Esophagus squamous epithelium (tissue), 4 donors: ENCODE results near the gene UBAP2L.

Experiments used
- CTCF ChIP-seq, 6 experiments: fragments of 450-650 bp in 4 of 6; fragments of 200-600 bp in 2 of 6; sonication (generic) in 2 of 6; IDR thresholded peaks; one replicate each; pipeline ENCODE4 v1.5.1; 2016 to 2019; ENCODE audit warnings: antibody characterized with exemption in 6 of 6, mild to moderate bottlenecking in 4 of 6, moderate library complexity in 4 of 6
- POLR2A ChIP-seq, 4 donors: fragments of 450-650 bp; IDR thresholded peaks; one replicate each; pipeline ENCODE4 v1.6.1; 2017; ENCODE audit warnings: antibody characterized with exemption in 4 of 4, mild to moderate bottlenecking in 4 of 4, moderate library complexity in 3 of 4

- TF ChIP-seq POLR2A (IDR thresholded peaks at IDR 0.05) (no peak), CTCF (IDR thresholded peaks at IDR 0.05) (peak in 1 of 6 experiments; percentile 10)
Measured at GRCh38 chr1:154221278-154222001, 685 bp downstream of the UBAP2L start.
